A673 (cell line): ENCODE data around the gene COX20. TPM values are rescaled to one million over a fixed set of nuclear protein-coding genes. Genes with fewer than 3 reads are reported as not detected.

ENCODE experiments used
- BruUV-seq: library from RNA; stranded (reverse); fragments of 400-500 nt; replicated peaks from 2 replicates; lab custom pipeline; 2021; lab: Mats Ljungman, UMichigan
- CTCF ChIA-PET: fragments of 300-600 bp; sonication (Branson Sonifier 250); formaldehyde crosslinking; loops from one replicate; lab custom pipeline; 2022; ENCODE audit warnings: antibody characterized with exemption; lab: Charles Lee
- POLR2A ChIA-PET: fragments of 300-600 bp; sonication (Branson Sonifier 250); formaldehyde crosslinking; loops from one replicate; lab custom pipeline; 2022; ENCODE audit warnings: antibody characterized with exemption; ENCODE audit not compliant: low non-redundant PET; lab: Charles Lee
- DNase-seq: peaks from one replicate; pipeline ENCODE4 v3.0.0-alpha.2; 2015; ENCODE audit warnings: low spot score
- H3K27ac ChIP-seq: fragments of 200-600 bp; sonication (generic); 2 replicates; pipeline ENCODE4 v1.5.1; 2016; ENCODE audit warnings: mixed run types, low read depth, mild to moderate bottlenecking, mixed read lengths, antibody characterized with exemption, low read length; ENCODE audit not compliant: poor library complexity, severe bottlenecking
- H3K27me3 ChIP-seq: fragments of 200-600 bp; sonication (generic); replicated peaks from 2 replicates; pipeline ENCODE4 v1.6.1; 2017; ENCODE audit warnings: mixed run types, low read depth, mild to moderate bottlenecking, mixed read lengths, antibody characterized with exemption, low read length; ENCODE audit not compliant: insufficient read depth, poor library complexity
- H3K36me3 ChIP-seq: fragments of 200-600 bp; sonication (generic); 2 replicates; pipeline ENCODE4 v1.6.1; 2016; ENCODE audit warnings: mixed run types, mild to moderate bottlenecking, mixed read lengths, antibody characterized with exemption, low read length; ENCODE audit not compliant: insufficient read depth, poor library complexity, severe bottlenecking
- H3K4me1 ChIP-seq: fragments of 200-600 bp; sonication (generic); 2 replicates; pipeline ENCODE4 v1.6.1; 2017; ENCODE audit warnings: mixed run types, mild to moderate bottlenecking, mixed read lengths, antibody characterized with exemption, low read length; ENCODE audit not compliant: insufficient read depth, poor library complexity, severe bottlenecking
- H3K4me3 ChIP-seq: fragments of 200-600 bp; sonication (generic); 2 replicates; pipeline ENCODE4 v1.5.1; 2016; ENCODE audit warnings: low read depth, mixed run types, mild to moderate bottlenecking, mixed read lengths, low read length; ENCODE audit not compliant: poor library complexity, severe bottlenecking
- H3K9me3 ChIP-seq: fragments of 200-600 bp; sonication (generic); 2 replicates; pipeline ENCODE4 v1.6.1; 2016; ENCODE audit warnings: mixed run types, low read depth, mild to moderate bottlenecking, mixed read lengths, antibody characterized with exemption, low read length; ENCODE audit not compliant: poor library complexity, severe bottlenecking
- CTCF ChIP-seq: fragments of 300-800, 200-600 bp; sonication (generic); conservative IDR thresholded peaks from 2 replicates; pipeline ENCODE4 v1.5.1; 2017; ENCODE audit warnings: low read depth, mild to moderate bottlenecking, antibody characterized with exemption, low read length, moderate library complexity, mixed read lengths
- EZH2 ChIP-seq: fragments of 200-600 bp; sonication (generic); IDR thresholded peaks from 2 replicates; pipeline ENCODE4 v1.6.1; 2017; ENCODE audit warnings: borderline replicate concordance, low read depth, mild to moderate bottlenecking, mixed read lengths, antibody characterized with exemption, low read length; ENCODE audit not compliant: poor library complexity, severe bottlenecking
- intact Hi-C: fragments of 100-400 bp; cut with micrococcal nuclease; formaldehyde crosslinking; loops from one replicate; pipeline ENCODE4 v1.10.0; 2022; ENCODE audit not compliant: unreplicated experiment
- total RNA-seq: library from RNA; stranded (reverse); gene quantifications from 2 replicates; pipeline ENCODE4 v1.2.3, GENCODE V29; 2021

The COX20 gene
- total RNA-seq, 1 experiment from 2014 or later, result 59.0 TPM

GRCh38 chr1:244860914-244861610, 25.6 kb downstream of the COX20 start:
- TF ChIP-seq EZH2 (no peak), CTCF (no peak)
- peaks cover 64% of the 10 kb centered on the region for H3K36me3 ChIP-seq
- no peaks in the 10 kb centered on the region for H3K27me3 ChIP-seq
- BruUV-seq, result no TSS peak
- no peak for DNase-seq
- POLR2A ChIA-PET, result no interaction called here
- no peaks in the 10 kb centered on the region for H3K9me3 ChIP-seq
- intact Hi-C loops, result loop anchor here (5.0 kb wide), 1 partner anchor 181 kb away; no protein-coding TSS in a partner anchor
- H3K27ac ChIP-seq, result no peak overlapping the region
- peaks cover 30% of the 10 kb centered on the region for H3K4me1 ChIP-seq
- CTCF ChIA-PET, result interaction anchor here (0.7 kb wide), 1 partner anchor 1153 kb away, joined by 8 read pairs; no protein-coding TSS in a partner anchor
- peak overlapping the region; percentile 82 for H3K4me3 ChIP-seq

GRCh38 chr1:244861683-244862082, 26.2 kb downstream of the COX20 start:
- TF ChIP-seq CTCF (no peak), EZH2 (no peak)
- BruUV-seq, result TSS peak; percentile 23
- Histone ChIP-seq H3K27ac (no peak overlapping the region), H3K9me3 (no peaks in the 10 kb centered on the region), H3K27me3 (no peaks in the 10 kb centered on the region), H3K36me3 (peaks cover 58% of the 10 kb centered on the region), H3K4me1 (peaks cover 30% of the 10 kb centered on the region), H3K4me3 (peak overlapping the region; percentile 82)
- ChIA-PET CTCF (interaction anchor here (0.7 kb wide), 1 partner anchor 1154 kb away, joined by 8 read pairs; no protein-coding TSS in a partner anchor), POLR2A (interaction anchor here (0.5 kb wide), 1 partner anchor 19 kb away, joined by 3 read pairs; no protein-coding TSS in a partner anchor)
- intact Hi-C loops, result loop anchor here (2.0 to 5.0 kb wide), 2 partner anchors 27 to 181 kb away; partner anchors contain the start of gene COX20
- no peak for DNase-seq

GRCh38 chr1:244862354-244862698, 26.9 kb downstream of the COX20 start:
- H3K9me3 ChIP-seq, result no peaks in the 10 kb centered on the region
- H3K4me1 ChIP-seq, result peaks cover 30% of the 10 kb centered on the region
- BruUV-seq, result no TSS peak
- POLR2A ChIA-PET, result interaction anchor here (0.5 kb wide), 1 partner anchor 20 kb away, joined by 3 read pairs; no protein-coding TSS in a partner anchor
- peak overlapping the region; percentile 99 for H3K27ac ChIP-seq
- CTCF ChIA-PET, result no interaction called here
- peaks cover 52% of the 10 kb centered on the region for H3K36me3 ChIP-seq
- TF ChIP-seq EZH2 (no peak), CTCF (no peak)
- H3K4me3 ChIP-seq, result peak overlapping the region; percentile 82
- no peaks in the 10 kb centered on the region for H3K27me3 ChIP-seq
- intact Hi-C loops, result loop anchor here (2.0 to 5.0 kb wide), 2 partner anchors 28 to 180 kb away; partner anchors contain the start of gene COX20
- no peak for DNase-seq
